OCI-LY7 (cell line): ENCODE results near the gene ZNF70. TPM values are rescaled to one million over a fixed set of nuclear protein-coding genes. Genes with fewer than 3 reads are reported as not detected.

Experiments used
- Bru-seq: library from RNA; stranded (reverse); fragments of 400-500 nt; gene quantifications from one replicate; lab custom pipeline; 2021; lab: Mats Ljungman, UMichigan
- BruChase-seq, 2 experiments: library from RNA; stranded (reverse); fragments of 400-500 nt; gene quantifications; one replicate each; lab custom pipeline; 2021; lab: Mats Ljungman, UMichigan
- BruUV-seq: library from RNA; stranded (reverse); fragments of 400-500 nt; replicated peaks from 2 replicates; lab custom pipeline; 2021; lab: Mats Ljungman, UMichigan
- CTCF ChIA-PET: fragments of 300-600 bp; sonication (Branson Sonifier 250); formaldehyde crosslinking; loops from one replicate; lab custom pipeline; 2022; ENCODE audit warnings: antibody characterized with exemption; ENCODE audit not compliant: unreplicated experiment; lab: Charles Lee
- POLR2A ChIA-PET: fragments of 300-600 bp; sonication (Branson Sonifier 250); formaldehyde crosslinking; loops from one replicate; lab custom pipeline; 2022; ENCODE audit warnings: antibody characterized with exemption; lab: Charles Lee
- DNase-seq: peaks from one replicate; pipeline ENCODE4 v3.0.0-alpha.2; 2015; ENCODE audit warnings: low spot score
- H2AFZ ChIP-seq: fragments of 200-600 bp; sonication (generic), shearing (Covaris generic); 2 replicates; pipeline ENCODE4 v1.6.1; 2014; ENCODE audit warnings: mild to moderate bottlenecking, antibody characterized with exemption, low read length, moderate library complexity
- H3K27ac ChIP-seq: fragments of 200-600 bp; sonication (generic); 2 replicates; pipeline ENCODE4 v1.5.1; 2014; ENCODE audit warnings: mixed run types, low read depth, mild to moderate bottlenecking, moderate library complexity, low read length, inconsistent platforms; ENCODE audit not compliant: poor library complexity, severe bottlenecking
- H3K36me3 ChIP-seq: fragments of 200-600 bp; sonication (generic); 2 replicates; pipeline ENCODE4 v1.6.1; 2014; ENCODE audit warnings: mild to moderate bottlenecking, antibody characterized with exemption, low read length, moderate library complexity, mixed read lengths; ENCODE audit not compliant: insufficient read depth
- H3K4me1 ChIP-seq: fragments of 200-600 bp; sonication (generic); 2 replicates; pipeline ENCODE4 v1.5.1; 2014; ENCODE audit warnings: mild to moderate bottlenecking, low read length; ENCODE audit not compliant: insufficient read depth, poor library complexity, severe bottlenecking
- H3K4me2 ChIP-seq: fragments of 200-600 bp; sonication (generic); 2 replicates; pipeline ENCODE4 v1.6.1; 2014; ENCODE audit warnings: mild to moderate bottlenecking, low read length
- H3K4me3 ChIP-seq: fragments of 200-600 bp; sonication (generic); 2 replicates; pipeline ENCODE4 v1.5.1; 2014; ENCODE audit warnings: mild to moderate bottlenecking, low read depth, low read length; ENCODE audit not compliant: poor library complexity, severe bottlenecking
- H3K79me2 ChIP-seq: fragments of 200-600 bp; sonication (generic); 2 replicates; pipeline ENCODE4 v1.6.1; 2016; ENCODE audit warnings: low read depth, mild to moderate bottlenecking, low read length, moderate library complexity, mixed read lengths; ENCODE audit not compliant: insufficient read depth
- H3K9me2 ChIP-seq: fragments of 200-600 bp; sonication (generic); 2 replicates; pipeline ENCODE4 v1.6.1; 2016; ENCODE audit warnings: mild to moderate bottlenecking, low read length, mixed read lengths; ENCODE audit not compliant: insufficient read depth
- H3K9me3 ChIP-seq: fragments of 200-600 bp; sonication (generic); 2 replicates; pipeline ENCODE4 v1.6.1; 2014; ENCODE audit warnings: mild to moderate bottlenecking, mixed run types, low read length, mixed read lengths
- H4K20me1 ChIP-seq: fragments of 200-600 bp; sonication (generic); 2 replicates; pipeline ENCODE4 v1.6.1; 2014; ENCODE audit warnings: mild to moderate bottlenecking, antibody characterized with exemption, low read length, moderate library complexity, mixed read lengths; ENCODE audit not compliant: insufficient read depth
- CTCF ChIP-seq: fragments of 200-600 bp; sonication (generic); conservative IDR thresholded peaks from 2 replicates; pipeline ENCODE4 v1.5.1; 2014; ENCODE audit warnings: mild to moderate bottlenecking, antibody characterized with exemption, low read length, moderate library complexity, mixed read lengths
- EZH2phosphoT487 ChIP-seq: fragments of 200-600 bp; sonication (generic); IDR thresholded peaks from 2 replicates; pipeline ENCODE4 v1.6.1; 2018; ENCODE audit warnings: low read depth, borderline replicate concordance, mild to moderate bottlenecking, mixed run types, antibody characterized with exemption, low read length, moderate library complexity, mixed read lengths
- intact Hi-C: fragments of 100-400 bp; cut with micrococcal nuclease; formaldehyde crosslinking; loops from one replicate; pipeline ENCODE4 v1.10.0; 2022; ENCODE audit not compliant: unreplicated experiment
- long read RNA-seq: library from polyadenylated mRNA; stranded (forward); transcript quantifications from one replicate; pipeline ENCODE4 v2.0.0, GENCODE V29; 2022
- total RNA-seq, 2 experiments: library from RNA; depleted of rRNA in 1 of 2; stranded (reverse); fragments of >200 nt in 1 of 2; shearing (Covaris generic) in 1 of 2; gene quantifications; 2 replicates each; pipeline ENCODE4 v1.2.3, GENCODE V29; 2014 to 2022

Gene ZNF70
- total RNA-seq (2014; rRNA removed; shearing (Covaris generic)) = 5.1 and 6.0 TPM in 2 replicates
- total RNA-seq (2022) = 8.4 and 8.7 TPM in 2 replicates
- Bru-seq, nascent RNA = percentile 73 among the genes with signal in this experiment
- BruChase-seq, experiment 1, labeled RNA remaining after a 6-hour chase = percentile 85 among the genes with signal in this experiment
- percentile 82 among the genes with signal in this experiment for BruChase-seq, experiment 2, labeled RNA remaining after a 2-hour chase
- long read RNA-seq, full-length matches to known transcripts = 2 of 2 reads
- long read RNA-seq, partial matches to known transcripts = 0 of 2 reads
- long read RNA-seq, other reads (novel, unspliced or antisense) = 0 of 2 reads

DNA sequence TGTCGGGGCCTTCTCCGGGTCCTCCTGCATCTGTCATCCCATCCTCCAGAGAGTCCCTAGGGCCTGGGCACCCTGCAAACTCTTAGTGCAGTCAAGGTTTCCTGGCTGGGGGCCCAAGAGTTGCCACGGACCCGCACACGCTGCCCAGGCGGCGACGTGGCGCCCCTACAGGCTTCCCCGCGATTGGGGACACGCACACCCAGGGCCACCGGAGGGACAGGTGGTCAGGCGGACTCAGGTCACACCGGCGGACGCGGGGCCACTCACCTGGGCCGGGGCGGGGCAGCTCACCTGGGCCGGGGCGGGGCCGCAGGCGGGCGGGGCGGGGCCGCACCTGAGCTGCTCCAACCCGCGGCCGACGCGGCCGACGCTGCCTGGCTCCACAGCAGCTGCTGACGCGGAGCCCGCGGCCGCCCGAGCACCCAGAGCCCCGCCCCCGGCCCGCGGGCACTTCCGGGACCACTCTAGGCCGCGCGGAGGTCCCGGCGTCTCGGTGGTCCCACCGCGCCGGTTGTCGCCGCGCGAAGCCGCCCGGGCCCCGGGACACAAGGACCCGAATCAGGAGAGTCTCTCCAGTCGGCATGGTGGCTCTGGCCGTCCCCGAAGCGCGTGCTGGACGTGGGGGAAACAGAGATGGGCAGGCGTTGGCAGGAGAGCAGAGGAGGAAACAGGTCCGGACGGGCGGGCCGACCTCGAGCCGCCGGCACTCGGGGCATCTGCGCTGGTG is at the start of gene ZNF70:
ZNF70 (minus strand) TSS at position 399 of the 727 bp plus-strand sequence. CDS start 5,972 bp downstream, outside the sequence.
- H2AFZ ChIP-seq = peak within 1 kb of the TSS; percentile 36; the same call in 1 of the 2 replicates
- no peaks in the 10 kb centered on the region for H4K20me1 ChIP-seq
- DNase-seq = peak; percentile 94
- H3K4me3 ChIP-seq = peak within 1 kb of the TSS; percentile 78
- H3K9me3 ChIP-seq = no peaks in the 10 kb centered on the region
- H3K9me2 ChIP-seq = no peaks in the 10 kb centered on the region
- peaks cover 11% of the 10 kb centered on the region; the same call in 1 of the 2 replicates for H3K79me2 ChIP-seq
- peak within 1 kb of the TSS; percentile 95 for H3K27ac ChIP-seq
- H3K36me3 ChIP-seq = no peaks in the 10 kb centered on the region; the same call in 1 of the 2 replicates
- peaks cover 40% of the 10 kb centered on the region for H3K4me1 ChIP-seq
- intact Hi-C loops = loop anchor here (1.0 to 10.0 kb wide), 3 partner anchors 34 to 816 kb away; no protein-coding TSS in a partner anchor
- CTCF ChIA-PET = interaction anchor here (0.6 kb wide), 1 partner anchor 35 kb away, joined by 4 read pairs; no protein-coding TSS in a partner anchor
- no TSS peak for BruUV-seq
- TF ChIP-seq CTCF (peak; percentile 50), EZH2phosphoT487 (no peak)
- H3K4me2 ChIP-seq = peak within 1 kb of the TSS; percentile 93
- POLR2A ChIA-PET = interaction anchor here (0.6 to 1.6 kb wide), 2 partner anchors 107 to 140 kb away, joined by 5 read pairs; partner anchors contain the start of gene SLC2A11

GRCh38 chr22:23796461-23796860 is 45.5 kb upstream of the ZNF70 start:
- H4K20me1 ChIP-seq = no peaks in the 10 kb centered on the region
- H3K4me2 ChIP-seq = no peak overlapping the region
- peaks cover 80% of the 10 kb centered on the region for H3K36me3 ChIP-seq
- TF ChIP-seq CTCF (no peak), EZH2phosphoT487 (no peak)
- no peak overlapping the region for H3K27ac ChIP-seq
- no peaks in the 10 kb centered on the region for H3K9me2 ChIP-seq
- no peak for DNase-seq
- H3K4me3 ChIP-seq = no peak overlapping the region
- ChIA-PET POLR2A (no interaction called here), CTCF (no interaction called here)
- 0 out of 2 replicates have a peak, but pooled peaks cover 3% of the 10 kb centered on the region for H3K9me3 ChIP-seq
- H2AFZ ChIP-seq = no peak overlapping the region
- no TSS peak for BruUV-seq
- intact Hi-C loops = no loop called here
- H3K4me1 ChIP-seq = peaks cover 39% of the 10 kb centered on the region
- H3K79me2 ChIP-seq = peaks cover 20% of the 10 kb centered on the region
